WTC11 (cell line): ENCODE measurements around the gene NBEA.

Experiments used
- CTCF ChIP-seq: fragments of 200-600 bp; IDR thresholded peaks from 2 replicates; pipeline ENCODE4 v1.8.0; 2022; ENCODE audit warnings: antibody characterized with exemption
- EMX1 ChIP-seq: fragments of 250-450 bp; sonication (Bioruptor Pico); IDR thresholded peaks from 2 replicates; pipeline ENCODE4 v1.8.0; 2021; ENCODE audit warnings: mild to moderate bottlenecking
- ETV6 ChIP-seq: sonication (generic); formaldehyde crosslinking; IDR thresholded peaks from 2 replicates; pipeline ENCODE4 v1.8.1; 2022; ENCODE audit warnings: mild to moderate bottlenecking, missing genetic modification reagents
- JUN ChIP-seq: sonication (generic); formaldehyde crosslinking; IDR thresholded peaks from 2 replicates; pipeline ENCODE4 v1.8.0; 2023; ENCODE audit warnings: mild to moderate bottlenecking, missing genetic modification reagents
- MAX ChIP-seq: sonication (generic); formaldehyde crosslinking; IDR thresholded peaks from 2 replicates; pipeline ENCODE4 v1.8.0; 2022; ENCODE audit warnings: mild to moderate bottlenecking, missing genetic modification reagents
- SP1 ChIP-seq: sonication (generic); formaldehyde crosslinking; conservative IDR thresholded peaks from 2 replicates; pipeline ENCODE4 v1.8.1; 2022; ENCODE audit warnings: missing genetic modification reagents
- TEAD1 ChIP-seq: sonication (generic); formaldehyde crosslinking; IDR thresholded peaks from 2 replicates; pipeline ENCODE4 v1.8.0; 2022; ENCODE audit warnings: mild to moderate bottlenecking, missing genetic modification reagents
- ZNF512 ChIP-seq: sonication (generic); formaldehyde crosslinking; IDR thresholded peaks from 2 replicates; pipeline ENCODE4 v1.8.1; 2022; ENCODE audit warnings: missing genetic modification reagents, borderline replicate concordance
- TF ChIP-seq, protein P1 (sequence below): sonication (generic); formaldehyde crosslinking; IDR thresholded peaks from 2 replicates; pipeline ENCODE4 v1.8.0; 2022; ENCODE audit warnings: mild to moderate bottlenecking, missing genetic modification reagents

GRCh38 chr13:35478271-35479037 is 536.4 kb downstream of the NBEA start:
- TF ChIP-seq, protein P1, sequence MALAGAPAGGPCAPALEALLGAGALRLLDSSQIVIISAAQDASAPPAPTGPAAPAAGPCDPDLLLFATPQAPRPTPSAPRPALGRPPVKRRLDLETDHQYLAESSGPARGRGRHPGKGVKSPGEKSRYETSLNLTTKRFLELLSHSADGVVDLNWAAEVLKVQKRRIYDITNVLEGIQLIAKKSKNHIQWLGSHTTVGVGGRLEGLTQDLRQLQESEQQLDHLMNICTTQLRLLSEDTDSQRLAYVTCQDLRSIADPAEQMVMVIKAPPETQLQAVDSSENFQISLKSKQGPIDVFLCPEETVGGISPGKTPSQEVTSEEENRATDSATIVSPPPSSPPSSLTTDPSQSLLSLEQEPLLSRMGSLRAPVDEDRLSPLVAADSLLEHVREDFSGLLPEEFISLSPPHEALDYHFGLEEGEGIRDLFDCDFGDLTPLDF (CRISPR knock-in tag) = no peak
- no peak for TF ChIP-seq JUN
- no peak for TF ChIP-seq MAX (CRISPR knock-in tag)
- no peak for TF ChIP-seq ETV6
- no peak for TF ChIP-seq CTCF
- no peak for TF ChIP-seq EMX1 (CRISPR knock-in tag)
- no peak for TF ChIP-seq SP1
- TF ChIP-seq ZNF512 (CRISPR knock-in tag) = no peak
- TF ChIP-seq TEAD1 (CRISPR knock-in tag) = no peak
